COR-L47 (cell line): ENCODE results near the gene SLC49A4.

Experiments used
- DNase-seq: peaks from one replicate; lab custom pipeline; 2025; lab: John Stamatoyannopoulos, UW

Gene SLC49A4

DNA sequence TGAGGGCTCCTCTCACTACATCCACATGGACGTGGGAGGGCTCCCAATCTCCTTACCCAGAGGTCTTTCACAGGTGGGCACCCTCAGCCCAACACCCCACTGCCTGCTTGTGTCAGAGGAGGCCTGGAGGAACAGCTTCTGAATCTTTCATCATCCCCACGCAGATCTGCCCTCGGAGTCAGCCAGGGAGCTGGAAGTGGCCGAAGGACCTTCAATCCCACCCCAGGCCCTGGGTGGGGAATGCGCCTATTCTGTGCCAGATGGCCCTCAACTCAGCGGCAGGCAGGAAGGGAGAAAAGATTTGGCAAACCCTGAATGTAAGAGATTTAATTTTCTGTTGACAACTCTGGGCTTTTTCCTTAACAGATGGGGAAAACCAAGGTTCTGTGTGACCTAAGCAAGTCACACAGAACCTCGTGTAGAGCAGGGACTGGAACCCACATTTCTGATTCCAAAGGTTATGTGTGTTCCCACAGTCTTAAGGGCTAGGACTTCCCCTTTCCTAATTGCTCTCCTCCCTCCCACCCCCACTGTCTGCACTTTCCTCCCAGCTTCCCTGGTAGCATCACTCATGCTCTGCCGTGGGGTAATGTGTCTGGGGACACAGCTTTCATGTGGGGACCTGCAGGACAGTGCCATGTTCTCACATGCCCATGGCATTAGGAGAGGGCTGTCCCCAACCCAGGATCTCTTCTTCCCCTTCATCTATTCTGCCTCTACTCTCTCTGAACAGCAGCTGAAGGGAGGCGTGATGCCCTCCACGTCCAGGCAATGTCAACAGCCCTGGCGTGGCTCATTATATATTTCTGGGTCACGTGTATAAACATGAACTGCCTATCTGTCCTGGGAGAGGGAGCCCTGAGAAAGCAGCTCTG is 134.6 kb downstream of the SLC49A4 start:
- no peak for DNase-seq

DNA sequence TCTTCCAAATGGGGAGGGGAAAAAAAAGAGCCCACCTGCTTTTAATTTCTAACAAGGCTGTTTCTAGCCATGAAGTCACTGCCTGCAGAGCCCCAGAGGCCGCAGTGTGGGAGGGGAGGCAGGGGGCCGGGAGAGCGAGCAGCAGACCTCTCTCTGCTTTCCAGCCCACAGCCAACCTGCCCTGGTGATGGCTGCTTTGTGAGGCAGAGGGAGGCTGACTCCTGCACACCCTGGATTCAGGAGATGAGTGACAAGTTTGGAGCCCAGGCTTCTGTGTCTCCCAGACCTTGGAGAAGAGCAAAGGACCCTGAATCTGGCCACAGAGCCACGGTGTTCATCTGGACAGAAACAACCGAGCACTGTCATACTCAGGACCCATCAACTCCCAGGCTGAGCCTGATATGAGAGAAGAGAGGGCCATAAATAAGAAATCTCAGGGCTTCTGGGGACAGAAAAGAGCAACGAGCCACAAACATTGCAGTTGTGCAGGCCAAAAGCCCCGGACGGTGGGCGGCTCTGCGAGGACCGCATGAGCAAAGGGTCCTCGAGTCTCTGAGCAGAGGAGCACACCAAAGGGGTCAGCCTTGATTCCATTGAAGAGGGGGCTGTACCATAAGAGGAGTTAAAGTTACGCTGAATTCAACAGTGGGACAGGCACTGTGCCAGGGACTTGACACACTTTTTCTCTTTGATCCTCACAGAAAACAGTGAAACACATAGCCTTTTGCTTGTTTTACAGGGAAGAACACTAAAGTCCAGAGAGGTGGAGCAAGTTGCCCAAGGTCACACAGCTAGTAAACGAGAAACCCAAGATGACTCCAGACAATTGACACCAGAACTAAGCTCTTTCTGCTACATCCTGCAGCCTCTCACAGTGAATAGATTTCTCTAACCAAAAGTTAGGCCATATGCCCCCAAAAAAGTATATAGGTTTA is 135.5 kb downstream of the SLC49A4 start:
- no peak for DNase-seq
